A673 (cell line): ENCODE results near the gene DCC. TPM values are rescaled to one million over a fixed set of nuclear protein-coding genes. Genes with fewer than 3 reads are reported as not detected.

Experiments
- BruUV-seq: library from RNA; stranded (reverse); fragments of 400-500 nt; replicated peaks from 2 replicates; lab custom pipeline; 2021; lab: Mats Ljungman, UMichigan
- CTCF ChIA-PET: fragments of 300-600 bp; sonication (Branson Sonifier 250); formaldehyde crosslinking; loops from one replicate; lab custom pipeline; 2022; ENCODE audit warnings: antibody characterized with exemption; lab: Charles Lee
- POLR2A ChIA-PET: fragments of 300-600 bp; sonication (Branson Sonifier 250); formaldehyde crosslinking; loops from one replicate; lab custom pipeline; 2022; ENCODE audit warnings: antibody characterized with exemption; ENCODE audit not compliant: low non-redundant PET; lab: Charles Lee
- DNase-seq: peaks from one replicate; pipeline ENCODE4 v3.0.0-alpha.2; 2015; ENCODE audit warnings: low spot score
- H3K27ac ChIP-seq: fragments of 200-600 bp; sonication (generic); 2 replicates; pipeline ENCODE4 v1.5.1; 2016; ENCODE audit warnings: mixed run types, low read depth, mild to moderate bottlenecking, mixed read lengths, antibody characterized with exemption, low read length; ENCODE audit not compliant: poor library complexity, severe bottlenecking
- H3K27me3 ChIP-seq: fragments of 200-600 bp; sonication (generic); replicated peaks from 2 replicates; pipeline ENCODE4 v1.6.1; 2017; ENCODE audit warnings: mixed run types, low read depth, mild to moderate bottlenecking, mixed read lengths, antibody characterized with exemption, low read length; ENCODE audit not compliant: insufficient read depth, poor library complexity
- H3K36me3 ChIP-seq: fragments of 200-600 bp; sonication (generic); 2 replicates; pipeline ENCODE4 v1.6.1; 2016; ENCODE audit warnings: mixed run types, mild to moderate bottlenecking, mixed read lengths, antibody characterized with exemption, low read length; ENCODE audit not compliant: insufficient read depth, poor library complexity, severe bottlenecking
- H3K4me1 ChIP-seq: fragments of 200-600 bp; sonication (generic); 2 replicates; pipeline ENCODE4 v1.6.1; 2017; ENCODE audit warnings: mixed run types, mild to moderate bottlenecking, mixed read lengths, antibody characterized with exemption, low read length; ENCODE audit not compliant: insufficient read depth, poor library complexity, severe bottlenecking
- H3K4me3 ChIP-seq: fragments of 200-600 bp; sonication (generic); 2 replicates; pipeline ENCODE4 v1.5.1; 2016; ENCODE audit warnings: low read depth, mixed run types, mild to moderate bottlenecking, mixed read lengths, low read length; ENCODE audit not compliant: poor library complexity, severe bottlenecking
- H3K9me3 ChIP-seq: fragments of 200-600 bp; sonication (generic); 2 replicates; pipeline ENCODE4 v1.6.1; 2016; ENCODE audit warnings: mixed run types, low read depth, mild to moderate bottlenecking, mixed read lengths, antibody characterized with exemption, low read length; ENCODE audit not compliant: poor library complexity, severe bottlenecking
- CTCF ChIP-seq: fragments of 300-800, 200-600 bp; sonication (generic); conservative IDR thresholded peaks from 2 replicates; pipeline ENCODE4 v1.5.1; 2017; ENCODE audit warnings: low read depth, mild to moderate bottlenecking, antibody characterized with exemption, low read length, moderate library complexity, mixed read lengths
- EZH2 ChIP-seq: fragments of 200-600 bp; sonication (generic); IDR thresholded peaks from 2 replicates; pipeline ENCODE4 v1.6.1; 2017; ENCODE audit warnings: borderline replicate concordance, low read depth, mild to moderate bottlenecking, mixed read lengths, antibody characterized with exemption, low read length; ENCODE audit not compliant: poor library complexity, severe bottlenecking
- intact Hi-C: fragments of 100-400 bp; cut with micrococcal nuclease; formaldehyde crosslinking; loops from one replicate; pipeline ENCODE4 v1.10.0; 2022; ENCODE audit not compliant: unreplicated experiment
- total RNA-seq: library from RNA; stranded (reverse); gene quantifications from 2 replicates; pipeline ENCODE4 v1.2.3, GENCODE V29; 2021

Gene DCC
- total RNA-seq, 1 experiment from 2014 or later = 93.0 TPM

GRCh38 chr18:52829876-52830405 lies 489.9 kb downstream of the DCC start:
- ChIA-PET POLR2A (no interaction called here), CTCF (no interaction called here)
- no peak for DNase-seq
- Histone ChIP-seq H3K4me1 (no peaks in the 10 kb centered on the region), H3K36me3 (no peaks in the 10 kb centered on the region), H3K4me3 (no peak overlapping the region), H3K9me3 (no peaks in the 10 kb centered on the region), H3K27me3 (no peaks in the 10 kb centered on the region), H3K27ac (no peak overlapping the region)
- no peak for TF ChIP-seq EZH2
- no peak for TF ChIP-seq CTCF
- intact Hi-C loops = no loop called here
- BruUV-seq = no TSS peak

GRCh38 chr18:52844323-52844722 lies 504.3 kb downstream of the DCC start:
- Histone ChIP-seq H3K4me3 (no peak overlapping the region), H3K27me3 (no peaks in the 10 kb centered on the region), H3K27ac (no peak overlapping the region), H3K36me3 (no peaks in the 10 kb centered on the region), H3K4me1 (peaks cover 10% of the 10 kb centered on the region), H3K9me3 (no peaks in the 10 kb centered on the region)
- POLR2A ChIA-PET = no interaction called here
- DNase-seq = peak; percentile 58
- TF ChIP-seq EZH2 (no peak), CTCF (no peak)
- intact Hi-C loops = no loop called here
- CTCF ChIA-PET = no interaction called here
- BruUV-seq = no TSS peak

DNA sequence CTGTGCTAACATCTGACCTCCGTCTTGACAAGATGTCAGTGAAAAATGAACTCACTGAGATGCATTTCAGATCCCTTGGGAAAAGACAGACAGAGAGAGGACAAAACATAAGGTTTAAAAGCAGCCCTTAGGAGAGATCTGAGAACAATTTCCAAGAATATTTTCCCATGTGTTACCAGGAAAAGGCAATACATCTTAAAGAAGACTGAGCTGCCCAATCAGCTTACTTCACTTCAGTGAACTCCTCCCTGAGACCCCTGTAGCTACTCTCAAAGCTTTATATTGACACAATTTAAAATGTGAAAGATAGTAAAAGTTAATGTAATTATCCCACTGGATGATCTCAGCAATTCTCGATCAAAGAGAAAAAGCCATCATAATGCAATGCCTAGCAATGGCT lies 505.0 kb downstream of the DCC start:
- Histone ChIP-seq H3K4me3 (no peak overlapping the region), H3K4me1 (peaks cover 16% of the 10 kb centered on the region), H3K36me3 (no peaks in the 10 kb centered on the region), H3K27ac (no peak overlapping the region), H3K27me3 (no peaks in the 10 kb centered on the region), H3K9me3 (no peaks in the 10 kb centered on the region)
- no peak for TF ChIP-seq EZH2
- no peak for TF ChIP-seq CTCF
- BruUV-seq = no TSS peak
- POLR2A ChIA-PET = no interaction called here
- CTCF ChIA-PET = no interaction called here
- DNase-seq = peak; percentile 13
- intact Hi-C loops = no loop called here
